Peyer's patch (tissue), 4 donors: ENCODE results near the gene COMMD1. TPM values are rescaled to one million over a fixed set of nuclear protein-coding genes. Genes with fewer than 3 reads are reported as not detected.
"Not testable (repeated sequence)": the region's sequence is repeated elsewhere in the genome, so short reads cannot be mapped to it uniquely, and the experiment has no call there.

Experiments used
- DNase-seq, 3 donors: peaks; one replicate each; pipeline ENCODE4 v3.0.0-alpha.2; 2017 to 2019
- H3K27ac ChIP-seq, 4 donors: fragments of 200-600 bp; sonication (generic); one replicate each; pipeline ENCODE4 v1.5.1; 2016 to 2019
- H3K27me3 ChIP-seq, 2 donors: fragments of 200-600 bp; sonication (generic); one replicate each; pipeline ENCODE4 v1.5.1; 2019
- H3K36me3 ChIP-seq, 3 donors: fragments of 200-600 bp; sonication (generic); one replicate each; pipeline ENCODE4 v1.5.1; 2016 to 2019
- H3K4me1 ChIP-seq, 4 donors: fragments of 200-600 bp; sonication (generic); one replicate each; pipeline ENCODE4 v1.5.1; 2016 to 2019
- H3K4me3 ChIP-seq, 4 donors: fragments of 200-600 bp; sonication (generic); 1 replicate in 3 of 4; 2 replicates in 1 of 4; pipeline ENCODE4 v1.5.1; 2016 to 2019; ENCODE audit warnings: mild to moderate bottlenecking in 1 of 4
- H3K9me3 ChIP-seq, 4 donors: fragments of 200-600 bp; sonication (generic); one replicate each; pipeline ENCODE4 v1.5.1; 2016 to 2019; ENCODE audit warnings: mild to moderate bottlenecking in 1 of 4
- POLR2A ChIP-seq, 2 donors: fragments of 450-650 bp; IDR thresholded peaks; one replicate each; pipeline ENCODE4 v1.5.1; 2017; ENCODE audit warnings: antibody characterized with exemption in 2 of 2, mild to moderate bottlenecking in 2 of 2, moderate library complexity in 2 of 2
- total RNA-seq, 4 donors: library from RNA; depleted of rRNA; stranded (reverse); fragments of >200 nt; gene quantifications; one replicate each; pipeline ENCODE4 v1.1.0, GENCODE V29; 2016
- TF ChIP-seq, protein P1 (sequence below), 6 experiments: fragments of 450-650 bp in 4 of 6; fragments of 200-600 bp in 2 of 6; sonication (generic) in 1 of 6; IDR thresholded peaks; one replicate each; pipeline ENCODE4 v1.5.1; 2017 to 2019; ENCODE audit warnings: antibody characterized with exemption in 6 of 6, mild to moderate bottlenecking in 3 of 6, moderate library complexity in 1 of 6

Gene COMMD1
- total RNA-seq, 4 donors from 2014 or later, result 32.9 to 52.8 (median 35.2) TPM

DNA sequence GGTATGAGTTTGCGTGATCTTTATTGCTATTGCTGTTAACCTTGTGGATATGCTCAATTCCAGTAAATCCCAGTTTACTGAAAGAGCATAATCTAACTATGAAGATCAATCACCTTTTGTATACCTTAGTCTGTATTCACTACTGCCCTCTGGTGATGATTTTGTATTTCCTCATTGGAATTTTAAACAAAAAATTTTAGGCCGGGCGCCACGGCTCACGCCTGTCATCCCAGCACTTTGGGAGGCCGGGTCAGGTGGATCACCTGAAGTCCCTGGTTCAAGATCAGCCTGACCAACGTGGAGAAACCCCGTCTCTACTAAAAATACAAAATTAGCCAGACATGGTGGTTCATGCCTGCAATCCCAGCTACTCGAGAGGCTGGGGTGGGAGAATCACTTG is 5.1 kb downstream of the COMMD1 start:
- no peaks in the 10 kb centered on the region for H3K36me3 ChIP-seq
- H3K4me1 ChIP-seq, result peaks cover 0 to 6% (median 0%) of the 10 kb centered on the region in 4 donors
- no peaks in the 10 kb centered on the region for H3K27me3 ChIP-seq
- no peaks in the 10 kb centered on the region for H3K9me3 ChIP-seq
- no peak overlapping the region for H3K27ac ChIP-seq
- H3K4me3 ChIP-seq, result no peak overlapping the region
- TF ChIP-seq, protein P1, sequence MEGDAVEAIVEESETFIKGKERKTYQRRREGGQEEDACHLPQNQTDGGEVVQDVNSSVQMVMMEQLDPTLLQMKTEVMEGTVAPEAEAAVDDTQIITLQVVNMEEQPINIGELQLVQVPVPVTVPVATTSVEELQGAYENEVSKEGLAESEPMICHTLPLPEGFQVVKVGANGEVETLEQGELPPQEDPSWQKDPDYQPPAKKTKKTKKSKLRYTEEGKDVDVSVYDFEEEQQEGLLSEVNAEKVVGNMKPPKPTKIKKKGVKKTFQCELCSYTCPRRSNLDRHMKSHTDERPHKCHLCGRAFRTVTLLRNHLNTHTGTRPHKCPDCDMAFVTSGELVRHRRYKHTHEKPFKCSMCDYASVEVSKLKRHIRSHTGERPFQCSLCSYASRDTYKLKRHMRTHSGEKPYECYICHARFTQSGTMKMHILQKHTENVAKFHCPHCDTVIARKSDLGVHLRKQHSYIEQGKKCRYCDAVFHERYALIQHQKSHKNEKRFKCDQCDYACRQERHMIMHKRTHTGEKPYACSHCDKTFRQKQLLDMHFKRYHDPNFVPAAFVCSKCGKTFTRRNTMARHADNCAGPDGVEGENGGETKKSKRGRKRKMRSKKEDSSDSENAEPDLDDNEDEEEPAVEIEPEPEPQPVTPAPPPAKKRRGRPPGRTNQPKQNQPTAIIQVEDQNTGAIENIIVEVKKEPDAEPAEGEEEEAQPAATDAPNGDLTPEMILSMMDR (IDR thresholded peaks at IDR 0.05), result peak in 2 of 6 experiments; percentile 11 to 26
- no peak for TF ChIP-seq POLR2A (IDR thresholded peaks at IDR 0.05)
- DNase-seq, result no peak

DNA sequence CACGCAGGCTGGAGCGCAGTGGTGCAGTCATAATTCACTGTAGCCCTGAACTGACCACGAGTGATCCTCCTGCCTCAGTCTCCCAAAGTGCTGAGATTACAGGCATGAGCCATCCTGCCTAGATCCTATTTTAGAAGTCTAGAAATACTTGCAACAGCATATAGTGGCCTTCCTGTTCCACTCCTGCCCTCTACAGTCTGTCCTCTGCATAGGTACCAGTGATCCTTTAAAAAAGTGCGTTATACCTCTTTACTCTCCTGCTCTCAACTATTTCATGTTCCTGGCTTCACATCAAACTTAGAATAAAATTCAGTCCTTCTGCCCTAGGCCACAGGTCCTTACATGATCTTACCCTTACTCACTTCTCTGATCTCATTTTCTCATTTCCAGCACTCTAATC is 6.0 kb downstream of the COMMD1 start:
- H3K36me3 ChIP-seq, result no peaks in the 10 kb centered on the region
- peaks cover 0 to 2% (median 0%) of the 10 kb centered on the region in 4 donors for H3K4me1 ChIP-seq
- no peak overlapping the region for H3K4me3 ChIP-seq
- no peaks in the 10 kb centered on the region for H3K9me3 ChIP-seq
- no peak overlapping the region for H3K27ac ChIP-seq
- H3K27me3 ChIP-seq, result no peaks in the 10 kb centered on the region
- TF ChIP-seq, protein P1 (IDR thresholded peaks at IDR 0.05), result peak in 2 of 6 experiments; percentile 5 to 14
- no peak for TF ChIP-seq POLR2A (IDR thresholded peaks at IDR 0.05)
- DNase-seq, result no peak

DNA sequence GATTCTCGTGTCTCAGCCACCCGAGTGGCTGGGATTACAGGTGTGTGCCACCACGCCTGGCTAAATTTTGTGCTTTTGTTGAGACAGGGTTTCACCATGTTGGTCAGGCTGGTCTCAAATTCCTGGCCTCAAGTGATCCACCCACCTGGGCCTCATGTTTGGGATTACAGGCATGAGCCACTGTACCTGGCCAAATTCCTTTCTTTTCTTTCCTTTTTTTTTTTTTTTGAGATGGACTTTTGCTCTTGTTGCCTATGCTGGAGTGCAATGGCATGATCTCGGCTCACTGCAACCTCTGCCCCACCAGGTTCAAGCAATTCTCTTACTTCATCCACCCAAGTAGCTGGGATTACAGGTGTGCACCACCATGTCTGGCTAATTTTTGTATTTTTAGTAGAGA is 9.3 kb downstream of the COMMD1 start:
- H3K27me3 ChIP-seq, H3K9me3 ChIP-seq, H3K36me3 ChIP-seq, H3K4me1 ChIP-seq, DNase-seq, H3K27ac ChIP-seq, H3K4me3 ChIP-seq: not testable (repeated sequence)

- Histone ChIP-seq H3K27ac (no peak overlapping the region), H3K4me3 (no peak overlapping the region), H3K36me3 (no peaks in the 10 kb centered on the region), H3K27me3 (no peaks in the 10 kb centered on the region), H3K9me3 (no peaks in the 10 kb centered on the region), H3K4me1 (no peaks in the 10 kb centered on the region)
- no peak for DNase-seq
- TF ChIP-seq, protein P1 (IDR thresholded peaks at IDR 0.05), result no peak
- no peak for TF ChIP-seq POLR2A (IDR thresholded peaks at IDR 0.05)
These were observed 15.1 kb downstream of the COMMD1 start for GRCh38 chr2:61920548-61920947.

DNA sequence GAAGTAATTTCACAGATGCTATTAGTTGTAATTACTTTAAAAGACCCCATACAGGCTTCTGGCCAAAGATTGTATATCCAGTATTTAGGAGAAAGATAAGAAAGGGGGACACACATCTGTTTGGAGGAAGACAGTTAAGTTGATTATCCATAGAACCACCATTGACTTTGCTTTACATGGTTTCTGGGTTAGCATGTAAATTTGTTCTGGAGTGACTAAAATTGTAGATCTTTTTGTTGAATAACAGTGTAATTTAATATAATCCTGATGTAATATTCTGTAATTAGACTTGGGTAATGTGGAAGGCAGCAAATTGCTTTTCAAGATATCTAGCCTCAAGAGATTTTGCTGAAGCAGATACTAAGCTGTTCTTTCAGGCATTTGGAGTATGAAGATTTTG is 17.2 kb downstream of the COMMD1 start:
- H3K36me3 ChIP-seq, result peaks cover 0 to 4% (median 0%) of the 10 kb centered on the region in 3 donors
- H3K4me1 ChIP-seq, result no peaks in the 10 kb centered on the region
- H3K27ac ChIP-seq, result no peak overlapping the region
- no peak for DNase-seq
- TF ChIP-seq, protein P1 (IDR thresholded peaks at IDR 0.05), result no peak
- no peak for TF ChIP-seq POLR2A (IDR thresholded peaks at IDR 0.05)
- no peaks in the 10 kb centered on the region for H3K9me3 ChIP-seq
- H3K4me3 ChIP-seq, result no peak overlapping the region
- H3K27me3 ChIP-seq, result no peaks in the 10 kb centered on the region

DNA sequence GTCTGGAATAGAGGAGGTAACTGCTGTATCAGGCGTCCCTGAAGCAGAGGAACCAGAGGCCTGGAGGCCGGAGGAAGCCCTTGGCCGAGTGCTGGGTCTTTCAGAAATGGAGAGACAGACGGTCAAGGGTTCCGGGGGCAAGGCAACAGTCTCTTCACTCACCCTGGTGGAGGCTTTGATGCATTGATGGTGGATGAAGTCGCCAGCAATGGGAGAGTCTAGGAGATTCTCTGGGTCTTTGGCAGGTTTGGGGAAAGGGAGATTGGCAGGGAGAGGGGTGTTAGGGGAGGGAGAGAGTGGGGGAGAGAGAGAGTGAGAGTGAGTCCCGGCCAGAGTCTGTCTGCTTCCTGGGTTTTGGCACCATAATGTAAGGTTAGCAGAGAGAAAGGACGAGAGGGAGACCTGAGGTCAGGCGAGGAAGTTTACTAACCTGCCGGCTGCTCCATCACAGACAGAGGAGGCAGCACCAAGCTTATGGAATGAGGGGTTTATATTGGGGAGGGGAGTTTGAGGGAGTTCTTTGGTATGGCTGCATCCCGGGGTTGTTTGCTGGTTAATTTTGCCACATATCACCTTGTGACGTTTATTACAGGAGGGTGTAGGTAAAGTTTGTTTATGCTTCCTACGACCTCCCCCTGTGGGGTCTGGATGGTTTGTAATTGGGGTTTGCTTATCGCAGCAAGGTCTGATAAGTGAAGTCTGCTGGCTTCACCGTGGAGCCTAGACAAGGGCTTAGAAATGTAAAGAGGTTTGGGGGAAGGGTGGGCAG is 19.6 kb downstream of the COMMD1 start:
- no peak for TF ChIP-seq POLR2A (IDR thresholded peaks at IDR 0.05)
- TF ChIP-seq, protein P1 (IDR thresholded peaks at IDR 0.05), result no peak
- Histone ChIP-seq H3K4me1 (no peaks in the 10 kb centered on the region), H3K4me3 (no peak overlapping the region)

More for the DNA sequence above, 19.6 kb downstream of the COMMD1 start:
- Histone ChIP-seq H3K36me3 (peaks cover 0 to 4% (median 0%) of the 10 kb centered on the region in 3 donors), H3K27ac (no peak overlapping the region), H3K9me3 (no peaks in the 10 kb centered on the region), H3K27me3 (no peaks in the 10 kb centered on the region)
- no peak for DNase-seq
